Stimulated activated CD8-positive, alpha-beta memory T cell treated with anti-CD3 and anti-CD28 coated beads, Interleukin-12 subunit alpha, Interleukin-12 subunit beta, amount 100 ng/mL, for 24 hours (primary cell): Measurements from ENCODE around the gene JPH3.
"Not testable (repeated sequence)": the region's sequence is repeated elsewhere in the genome, so short reads cannot be mapped to it uniquely, and the experiment has no call there.

Experiments
- DNase-seq: peaks from one replicate; pipeline ENCODE4 v3.0.0-alpha.2; 2020; ENCODE audit errors: extremely low read depth

JPH3 gene

DNA sequence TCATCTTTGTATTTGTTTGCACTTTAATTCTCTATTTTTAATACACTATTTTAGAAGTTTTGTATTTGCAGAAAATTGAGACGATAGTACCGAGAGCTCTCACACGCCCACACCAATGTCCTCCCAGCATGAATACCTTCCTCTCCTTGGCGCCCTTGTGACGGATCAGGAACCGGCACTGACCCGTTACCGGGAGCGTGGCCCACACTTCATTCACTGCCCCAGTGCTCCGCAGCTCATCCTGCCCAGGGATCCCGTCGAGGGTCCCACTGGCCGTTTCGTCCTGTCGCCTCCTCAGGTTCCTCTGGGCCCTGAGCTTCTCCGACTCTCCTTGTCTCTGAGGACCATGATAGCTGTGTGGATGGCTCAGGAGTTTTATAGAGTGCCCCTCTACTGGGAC lies 112.9 kb downstream of the JPH3 start:
- DNase-seq, result no peak

DNA sequence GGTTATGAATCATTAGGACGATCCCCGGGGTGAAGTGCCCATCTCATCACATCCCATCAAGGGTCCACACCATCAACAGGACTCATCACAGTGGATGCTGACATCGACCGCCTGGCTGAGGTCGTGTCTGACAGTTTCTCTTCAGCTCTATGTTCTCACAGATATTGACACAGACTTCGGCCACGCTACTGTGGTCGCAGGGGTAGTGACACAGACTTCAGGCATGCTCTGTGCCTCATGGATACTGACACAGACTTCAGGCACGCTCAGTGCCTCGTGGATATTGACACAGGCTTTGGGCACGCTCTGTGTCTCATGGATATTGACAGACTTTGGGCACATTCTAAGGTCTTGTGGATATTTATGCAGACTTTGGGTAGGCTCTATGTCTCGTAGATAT lies 113.3 kb downstream of the JPH3 start:
- DNase-seq, result no peak

DNA sequence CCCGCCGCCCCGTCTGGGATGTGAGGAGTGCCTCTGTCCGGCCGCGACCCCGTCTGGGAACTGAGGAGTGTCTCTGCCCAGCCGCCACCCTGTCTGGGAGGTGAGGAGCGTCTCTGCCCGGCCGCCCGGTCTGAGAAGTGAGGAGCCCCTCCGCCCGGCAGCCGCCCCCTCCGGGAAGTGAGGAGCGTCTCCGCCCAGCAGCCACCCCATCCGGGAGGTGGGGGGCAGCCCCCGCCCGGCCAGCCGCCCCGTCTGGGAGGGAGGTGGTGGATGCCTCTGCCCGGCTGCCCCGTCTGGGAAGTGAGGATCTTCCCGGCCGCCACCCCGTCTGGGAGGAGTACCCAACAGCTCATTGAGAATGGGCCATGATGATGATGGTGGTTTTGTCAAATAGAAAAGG lies 116.5 kb downstream of the JPH3 start:
- DNase-seq, result not testable (repeated sequence)

- DNase-seq, result no peak
These were observed 118.1 kb downstream of the JPH3 start for GRCh38 chr16:87720446-87720845.

DNA sequence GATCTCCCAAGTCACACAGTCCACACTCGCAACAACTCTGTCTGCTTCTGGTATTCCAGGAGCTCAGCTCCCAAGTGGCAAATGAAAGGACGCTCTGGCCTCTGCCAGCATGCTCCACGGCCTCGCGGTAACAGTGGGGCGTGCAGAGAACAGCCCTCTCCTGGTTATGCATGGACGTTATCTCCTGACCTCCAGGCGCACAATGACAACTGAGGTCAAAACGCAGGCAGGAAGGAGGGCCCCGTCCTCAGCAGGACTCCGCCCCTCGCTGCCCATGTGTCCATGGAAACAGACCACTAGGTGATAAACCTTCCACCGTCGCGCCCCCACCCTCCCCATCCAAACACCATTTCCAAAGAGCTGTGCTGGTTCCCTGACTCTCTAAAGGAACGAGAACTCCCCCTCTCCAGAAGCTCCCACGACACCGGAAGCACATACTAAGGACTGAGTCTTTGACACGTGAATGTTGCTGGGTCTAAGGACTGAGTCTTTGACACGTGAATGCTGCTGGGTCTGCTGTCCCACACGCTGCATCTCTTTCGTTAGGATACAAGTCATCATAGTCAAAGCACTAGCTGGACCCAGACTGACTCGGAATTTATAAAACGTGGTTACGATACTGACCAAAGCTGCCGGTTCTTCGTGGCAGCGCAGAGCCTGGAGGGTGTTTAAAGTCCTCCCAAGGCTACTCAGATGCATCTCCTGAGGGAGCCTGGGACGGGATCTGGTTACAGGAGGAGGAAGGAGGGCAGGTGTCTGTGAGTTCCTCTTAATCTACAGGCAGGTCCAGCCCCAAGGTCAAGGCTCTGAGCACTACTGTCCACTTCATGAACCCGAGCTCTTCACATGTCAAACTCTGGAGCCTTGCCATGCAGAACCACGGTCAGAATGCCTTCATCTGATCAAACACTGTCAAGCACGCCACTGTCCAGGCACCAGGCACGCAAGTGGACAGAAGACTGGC lies 119.6 kb downstream of the JPH3 start:
- no peak for DNase-seq

DNA sequence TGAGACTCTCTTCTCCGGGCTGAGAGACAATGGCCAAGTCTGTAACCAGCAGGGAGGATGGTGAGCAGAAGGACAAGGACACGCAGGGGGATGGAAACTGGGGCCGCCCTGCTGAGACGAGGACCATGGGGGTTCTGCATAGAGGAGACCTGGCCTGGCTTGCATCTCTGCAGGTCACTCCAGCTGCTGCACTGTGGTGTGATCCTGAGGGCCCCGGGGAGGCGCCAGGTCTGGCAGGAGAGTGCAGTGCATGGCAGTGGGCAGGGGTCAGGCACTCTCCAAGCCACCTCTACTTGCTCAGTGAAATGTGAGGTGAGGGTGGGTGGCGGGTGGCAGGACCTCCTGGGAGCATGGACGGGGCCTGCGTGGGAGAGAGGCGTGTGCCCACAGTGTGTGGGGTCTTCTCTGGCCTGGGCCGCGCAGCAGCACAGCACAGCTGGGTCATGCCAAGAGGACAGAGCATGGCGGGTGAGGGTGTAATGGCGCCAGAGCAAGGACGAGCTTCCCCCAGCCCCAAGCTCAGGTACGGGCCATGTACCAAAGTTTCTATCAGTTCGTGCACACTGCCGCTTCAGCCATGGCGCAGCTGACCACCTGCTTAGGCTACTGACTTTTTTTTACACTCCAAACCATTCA lies 120.4 kb downstream of the JPH3 start:
- DNase-seq, result no peak

DNA sequence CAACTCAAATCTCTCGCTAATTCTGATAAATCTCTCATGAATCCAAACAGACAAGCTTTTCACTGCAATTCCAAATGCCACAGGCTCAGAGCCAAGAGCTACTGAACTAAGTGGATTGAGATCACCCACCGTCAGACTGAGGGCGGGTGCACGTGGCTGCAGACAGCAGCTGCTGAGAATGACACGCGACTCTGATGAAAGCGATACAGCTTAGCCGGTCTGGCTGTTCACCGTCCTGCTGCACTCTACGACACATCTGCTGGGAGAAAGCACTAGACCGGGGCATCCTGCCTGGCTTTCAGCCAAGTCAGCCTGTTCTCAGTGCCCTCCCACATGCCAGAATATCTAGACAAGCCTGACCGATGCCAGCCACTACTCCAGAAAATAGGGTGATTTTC lies 120.9 kb downstream of the JPH3 start:
- no peak for DNase-seq

- no peak for DNase-seq
These were observed 122.4 kb downstream of the JPH3 start for GRCh38 chr16:87724490-87725291.

DNA sequence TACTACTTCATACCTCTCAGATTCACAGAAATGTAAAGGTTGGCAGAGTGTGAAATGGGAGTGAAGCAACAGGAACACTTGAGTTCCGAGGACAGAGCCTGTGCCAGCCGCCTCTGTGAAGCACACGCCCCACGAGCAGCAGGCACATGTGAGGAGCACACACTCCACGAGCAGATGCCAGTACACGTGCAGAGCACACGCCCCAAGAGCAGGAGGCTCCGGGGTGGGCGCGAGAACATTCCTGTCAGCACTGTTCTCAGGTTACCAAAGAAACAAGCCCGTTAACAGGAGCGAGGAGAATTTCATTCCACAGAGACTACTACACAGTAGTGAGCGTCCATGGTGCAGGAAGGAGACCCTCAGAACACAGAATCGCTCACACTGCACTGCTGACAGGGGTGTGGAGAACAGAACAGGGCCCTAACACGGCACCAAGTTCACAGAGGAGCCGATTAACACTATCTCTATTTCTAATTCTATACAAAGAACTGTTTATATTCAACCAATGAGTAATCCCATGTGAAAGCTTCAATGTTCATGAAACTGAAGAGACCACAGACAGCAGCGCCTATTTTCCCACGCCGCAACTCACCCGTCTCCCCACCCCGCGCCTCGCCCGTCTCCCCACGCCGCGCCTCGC lies 123.4 kb downstream of the JPH3 start:
- DNase-seq, result no peak

- not testable (repeated sequence) for DNase-seq
These were observed 124.3 kb downstream of the JPH3 start for GRCh38 chr16:87726577-87726976.

GRCh38 chr16:87727346-87727745 lies 125.0 kb downstream of the JPH3 start:
- DNase-seq, result no peak

DNA sequence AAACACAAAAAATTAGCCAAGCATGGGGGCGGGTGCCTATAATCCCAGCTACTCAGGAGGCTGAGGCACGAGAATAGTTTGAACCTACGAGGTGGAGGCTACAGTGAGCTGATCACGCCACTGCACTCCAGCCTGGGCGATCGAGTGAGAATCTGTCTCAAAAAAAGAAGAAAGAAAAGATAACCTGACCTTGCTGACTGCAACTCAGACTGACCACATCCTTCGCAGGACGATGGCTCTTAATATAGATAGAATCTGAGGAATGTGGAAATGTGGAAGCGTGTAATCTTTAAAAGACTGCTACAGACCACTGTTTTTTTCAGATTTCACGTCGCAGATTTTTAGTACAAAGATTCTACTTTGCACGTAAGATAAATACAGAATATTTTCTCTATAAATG lies 125.7 kb downstream of the JPH3 start:
- DNase-seq, result no peak

DNA sequence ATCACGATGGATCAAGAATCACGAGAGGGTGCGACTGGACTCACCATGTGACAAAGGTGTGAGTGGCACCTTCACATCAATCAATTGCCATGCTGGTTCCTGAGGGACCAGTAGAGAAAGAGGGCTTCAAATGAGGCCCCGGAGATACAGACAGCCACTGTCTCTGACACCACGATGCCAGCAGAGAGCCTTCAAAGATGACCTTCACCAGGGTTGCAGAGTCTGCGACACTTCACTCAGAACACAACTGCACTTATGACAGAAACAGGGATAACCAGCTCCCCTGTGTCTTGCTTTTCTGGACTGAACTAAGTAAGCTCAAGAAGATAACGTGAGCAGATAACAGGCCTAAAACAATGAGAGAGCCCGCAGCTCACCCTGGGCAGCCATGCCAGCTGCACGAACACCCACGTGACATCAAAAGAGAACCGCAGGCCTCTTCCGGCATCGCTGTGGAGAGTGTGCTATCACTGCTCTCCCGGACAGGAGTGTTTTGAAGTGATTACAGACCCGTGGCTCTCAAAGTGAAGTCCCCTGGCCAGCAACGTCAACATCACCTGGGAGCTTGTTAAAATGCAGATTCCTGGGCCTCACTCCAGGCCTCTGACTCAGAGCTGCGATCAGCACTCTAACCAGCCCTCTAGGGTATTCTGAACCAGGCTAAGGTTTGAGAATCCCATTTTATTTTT lies 127.1 kb downstream of the JPH3 start:
- DNase-seq, result no peak

DNA sequence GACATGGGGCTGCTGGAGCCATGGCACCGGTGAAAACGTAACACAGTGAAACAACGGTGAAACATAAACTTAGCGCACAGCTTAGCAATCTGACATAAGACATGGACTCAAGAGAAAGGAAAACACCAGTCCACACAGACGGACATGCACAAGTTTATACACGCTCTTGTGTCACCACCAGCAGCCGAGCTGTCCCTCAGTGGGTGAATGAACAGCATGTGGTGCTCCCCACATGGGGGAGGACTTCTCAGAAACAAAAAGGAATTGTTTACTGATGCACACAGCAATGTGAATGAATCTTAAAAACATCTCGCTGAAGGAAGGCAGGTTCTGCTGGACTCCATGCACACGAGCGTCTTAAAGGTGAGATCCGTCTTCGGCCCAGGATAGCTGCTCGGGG lies 129.3 kb downstream of the JPH3 start:
- DNase-seq, result no peak

DNA sequence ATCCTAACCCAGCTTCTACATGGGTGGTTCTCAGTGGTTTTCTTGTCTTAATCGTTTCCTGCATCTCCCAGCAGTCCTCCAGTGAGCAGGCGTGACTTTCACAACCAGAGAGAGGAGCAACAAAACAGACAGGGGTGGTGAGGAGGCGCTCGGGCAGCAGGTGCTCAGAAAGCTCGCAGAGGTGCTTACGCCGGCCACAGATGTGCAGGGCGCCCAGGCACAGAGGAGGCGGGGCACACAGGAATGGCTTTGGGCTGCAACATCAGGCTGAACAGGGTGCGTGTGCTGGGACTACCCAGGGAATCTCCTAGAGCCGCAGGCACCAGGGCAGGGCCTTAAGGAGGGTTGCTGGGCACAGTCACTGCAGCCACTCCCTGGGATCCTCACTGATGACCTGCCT lies 130.9 kb downstream of the JPH3 start:
- DNase-seq, result no peak

- DNase-seq, result no peak
These were observed 132.3 kb downstream of the JPH3 start for GRCh38 chr16:87734644-87735043.

- no peak for DNase-seq
These were observed 133.1 kb downstream of the JPH3 start for GRCh38 chr16:87735270-87736007.

DNA sequence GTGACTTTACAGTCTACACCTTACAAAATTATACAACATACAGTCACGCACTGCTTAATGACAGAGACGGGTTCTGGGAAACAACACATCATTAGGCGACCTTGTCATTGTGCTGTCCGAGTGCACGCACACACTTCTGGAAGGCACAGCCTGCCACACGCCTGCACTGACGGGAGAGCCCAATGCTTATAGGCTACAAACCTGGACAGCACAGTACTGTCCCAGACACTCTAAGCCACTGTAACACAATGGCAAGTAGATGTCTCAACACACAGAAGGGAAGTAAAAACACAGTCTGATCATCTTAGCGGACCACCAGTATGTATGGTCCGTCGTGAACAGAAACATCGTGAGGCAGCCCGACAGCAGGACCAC lies 133.7 kb downstream of the JPH3 start:
- DNase-seq, result no peak

GRCh38 chr16:87739801-87740200 lies 137.5 kb downstream of the JPH3 start:
- no peak for DNase-seq

GRCh38 chr16:87740441-87740840 lies 138.1 kb downstream of the JPH3 start:
- DNase-seq, result no peak
